Colonic mucosa (tissue), 4 donors: ENCODE data around the gene TAB2. TPM values are rescaled to one million over a fixed set of nuclear protein-coding genes. Genes with fewer than 3 reads are reported as not detected.

Experiments used
- DNase-seq: peaks from one replicate; pipeline ENCODE4 v3.0.0-alpha.2; 2020
- H3K27ac ChIP-seq: fragments of 200-600 bp; one replicate; pipeline ENCODE4 v1.8.0; 2021
- H3K27me3 ChIP-seq: fragments of 200-600 bp; one replicate; pipeline ENCODE4 v1.8.0; 2021
- H3K36me3 ChIP-seq: fragments of 200-600 bp; one replicate; pipeline ENCODE4 v1.8.0; 2021
- H3K4me1 ChIP-seq: fragments of 200-600 bp; one replicate; pipeline ENCODE4 v1.8.0; 2021; ENCODE audit warnings: mild to moderate bottlenecking
- H3K4me3 ChIP-seq: fragments of 200-600 bp; one replicate; pipeline ENCODE4 v1.8.0; 2021
- H3K9ac ChIP-seq, 2 donors: one replicate each; pipeline ENCODE4 v1.7.0; 2013; ENCODE audit warnings: control low read depth in 2 of 2, low read depth in 2 of 2, low read length in 2 of 2
- H3K9me3 ChIP-seq: fragments of 200-600 bp; one replicate; pipeline ENCODE4 v1.8.0; 2021
- CTCF ChIP-seq: fragments of 200-600 bp; IDR thresholded peaks from one replicate; pipeline ENCODE4 v1.8.0; 2022; ENCODE audit warnings: antibody characterized with exemption, mild to moderate bottlenecking
- intact Hi-C: fragments of 100-400 bp; cut with DNase I; formaldehyde crosslinking; loops from one replicate; pipeline ENCODE4 v1.14.1; 2022
- total RNA-seq, 2 donors: library from RNA; stranded (reverse); fragmentation: NEBNext Ultra II Directional in 1 of 2; extraction: Animal tissue kit (Norgen Biotek cat#: 25700) in 1 of 2; gene quantifications; one replicate each; pipeline ENCODE4 v1.2.1, GENCODE V29; 2021
- donor health status: healthy.
- donor health status: DM: no; HTN: no; CAD: no.
- donor health status: DM: no; HTN: no; CAD: no.

Gene TAB2
- total RNA-seq, 2 donors from 2014 or later: 36.7 to 81.3 TPM

- Histone ChIP-seq H3K9me3 (no peaks in the 10 kb centered on the region), H3K4me3 (no peak overlapping the region), H3K27me3 (no peaks in the 10 kb centered on the region), H3K36me3 (no peaks in the 10 kb centered on the region), H3K27ac (peak overlapping the region; percentile 12), H3K9ac (no peak overlapping the region), H3K4me1 (no peaks in the 10 kb centered on the region)
- DNase-seq: no peak
- intact Hi-C loops: no loop called here
- TF ChIP-seq CTCF: no peak
These were observed 96.5 kb downstream of the TAB2 start for GRCh38 chr6:149414009-149414408.

GRCh38 chr6:149414821-149415220, 97.3 kb downstream of the TAB2 start:
- no peaks in the 10 kb centered on the region for H3K4me1 ChIP-seq
- no peaks in the 10 kb centered on the region for H3K36me3 ChIP-seq
- intact Hi-C loops: no loop called here
- H3K4me3 ChIP-seq: no peak overlapping the region
- no peaks in the 10 kb centered on the region for H3K9me3 ChIP-seq
- no peak overlapping the region for H3K9ac ChIP-seq
- DNase-seq: no peak
- H3K27me3 ChIP-seq: no peaks in the 10 kb centered on the region
- no peak for TF ChIP-seq CTCF
- H3K27ac ChIP-seq: peak overlapping the region; percentile 12

- Histone ChIP-seq H3K27ac (no peak overlapping the region), H3K36me3 (no peaks in the 10 kb centered on the region), H3K27me3 (no peaks in the 10 kb centered on the region), H3K4me1 (no peaks in the 10 kb centered on the region), H3K9me3 (no peaks in the 10 kb centered on the region), H3K9ac (no peak overlapping the region), H3K4me3 (no peak overlapping the region)
- no peak for TF ChIP-seq CTCF
- intact Hi-C loops: no loop called here
- DNase-seq: no peak
These were observed 102.3 kb downstream of the TAB2 start for GRCh38 chr6:149419696-149420404.

- Histone ChIP-seq H3K4me3 (no peak overlapping the region), H3K9me3 (no peaks in the 10 kb centered on the region), H3K27ac (no peak overlapping the region), H3K9ac (no peak overlapping the region), H3K27me3 (no peaks in the 10 kb centered on the region), H3K4me1 (no peaks in the 10 kb centered on the region), H3K36me3 (no peaks in the 10 kb centered on the region)
- DNase-seq: no peak
- intact Hi-C loops: no loop called here
- TF ChIP-seq CTCF: no peak
These were observed 103.6 kb downstream of the TAB2 start for GRCh38 chr6:149421132-149421531.

- no peak for DNase-seq
- Histone ChIP-seq H3K36me3 (no peaks in the 10 kb centered on the region), H3K4me3 (no peak overlapping the region), H3K9ac (no peak overlapping the region), H3K27me3 (no peaks in the 10 kb centered on the region), H3K9me3 (no peaks in the 10 kb centered on the region), H3K27ac (no peak overlapping the region), H3K4me1 (no peaks in the 10 kb centered on the region)
- intact Hi-C loops: no loop called here
- TF ChIP-seq CTCF: no peak
These were observed 105.1 kb downstream of the TAB2 start for GRCh38 chr6:149422581-149422980.
